Suppressor macrophage treated with lipopolysaccharide for 4 hours (primary cell): ENCODE data around the gene COPS7B.

Experiments
- DNase-seq: peaks from one replicate; pipeline ENCODE4 v3.0.0-alpha.2; 2020

Gene COPS7B

DNA sequence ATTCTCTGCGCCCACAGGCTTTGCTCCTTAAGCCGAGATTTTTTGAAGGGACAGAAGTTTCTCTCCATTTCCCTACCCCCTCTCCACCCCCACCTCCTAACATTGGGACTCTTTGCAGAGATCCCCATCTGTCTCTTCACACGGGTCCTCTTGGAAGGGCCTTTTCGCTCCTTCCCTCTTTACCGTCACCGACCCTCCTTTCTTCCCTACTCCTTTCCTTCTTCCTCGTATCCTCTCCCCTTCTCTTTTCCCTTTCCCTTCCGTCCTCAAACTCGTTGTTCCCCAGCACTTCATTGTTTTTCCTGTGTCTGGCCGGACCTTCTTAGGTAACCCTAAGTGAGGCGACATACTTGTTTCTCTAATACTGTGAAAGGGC lies 660 bp downstream of the COPS7B start:
- no peak for DNase-seq

DNA sequence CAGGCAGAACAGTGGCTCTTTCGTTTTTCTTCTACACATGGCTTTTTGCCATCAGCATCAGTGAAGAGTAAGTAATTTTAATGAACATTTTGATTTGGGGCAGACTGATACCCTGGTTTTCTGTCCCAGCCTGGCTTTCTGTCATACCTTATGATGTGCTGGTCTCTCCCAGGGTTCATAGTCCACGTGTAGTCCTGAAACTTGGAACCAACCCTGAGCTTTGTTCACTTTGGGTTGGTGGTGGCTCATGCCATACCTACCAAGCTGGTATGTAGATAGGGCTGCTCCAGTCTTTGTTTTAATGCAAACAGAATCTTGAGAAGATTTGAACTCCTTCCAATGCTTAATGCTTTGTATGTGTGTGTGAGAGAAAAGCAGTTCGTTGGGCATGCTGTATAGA lies 4.9 kb downstream of the COPS7B start:
- DNase-seq, result no peak

- DNase-seq, result no peak
These were observed 8.1 kb downstream of the COPS7B start for GRCh38 chr2:231794383-231794782.

DNA sequence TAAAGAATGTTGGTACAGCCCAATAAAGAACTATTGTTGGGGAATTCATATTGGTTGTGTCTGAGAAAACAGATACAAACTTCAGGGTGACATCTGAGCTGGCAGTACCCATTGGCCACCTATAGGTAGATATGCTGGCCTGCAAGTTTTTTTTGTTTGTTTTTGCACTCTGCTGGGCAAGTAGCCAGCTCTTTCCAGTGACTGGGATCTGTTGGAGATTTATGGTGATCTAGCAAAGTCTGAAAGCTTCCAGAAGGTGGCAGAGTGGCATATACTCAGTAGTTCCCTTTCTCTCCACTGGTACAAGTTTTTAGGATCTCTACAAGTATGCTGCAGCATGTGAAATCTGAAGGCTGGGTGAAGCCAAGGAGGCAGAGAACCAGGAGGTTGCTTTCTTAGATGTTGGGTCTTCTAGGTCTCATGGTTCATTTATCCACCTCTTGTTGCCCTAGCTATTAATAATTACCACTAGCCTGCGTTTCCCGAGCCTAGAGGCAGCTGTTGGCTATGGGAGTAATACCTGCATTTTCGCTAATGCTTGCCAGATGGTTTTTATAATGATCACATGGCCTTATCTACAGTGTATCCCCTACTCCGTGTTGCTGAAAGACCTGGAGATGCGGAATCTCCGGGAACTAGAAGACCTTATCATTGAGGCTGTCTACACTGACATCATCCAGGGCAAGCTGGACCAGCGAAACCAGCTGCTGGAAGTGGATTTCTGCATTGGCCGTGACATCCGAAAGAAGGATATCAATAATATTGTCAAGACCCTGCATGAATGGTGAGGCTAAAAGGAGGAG lies 9.5 kb downstream of the COPS7B start:
- DNase-seq, result no peak

GRCh38 chr2:231800493-231801091 lies 14.3 kb downstream of the COPS7B start:
- DNase-seq, result peak; percentile 43

- no peak for DNase-seq
These were observed 17.4 kb downstream of the COPS7B start for GRCh38 chr2:231803501-231804138.

DNA sequence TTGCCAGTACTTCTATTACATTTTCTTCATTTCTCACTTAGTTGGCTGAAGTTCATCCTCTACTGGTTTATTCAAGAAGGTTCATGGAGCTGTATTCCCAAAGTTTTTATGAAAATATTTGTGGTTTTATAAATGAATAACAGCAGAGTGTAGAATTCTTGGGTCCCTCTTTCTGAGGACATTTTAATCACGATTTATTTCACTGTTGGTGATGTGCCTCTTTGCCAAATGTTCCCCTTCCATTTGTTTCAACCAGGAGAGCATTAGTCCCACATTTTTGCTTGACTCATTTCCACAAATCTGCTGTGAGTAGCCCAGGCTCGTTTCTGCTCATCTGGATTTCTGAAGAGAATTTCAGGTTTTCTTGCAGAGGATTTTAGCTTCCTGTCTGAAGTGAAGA lies 20.8 kb downstream of the COPS7B start:
- DNase-seq, result no peak

GRCh38 chr2:231810905-231811304 lies 24.7 kb downstream of the COPS7B start:
- no peak for DNase-seq

GRCh38 chr2:231816327-231817026 lies 30.2 kb downstream of the COPS7B start:
- DNase-seq, result no peak

DNA sequence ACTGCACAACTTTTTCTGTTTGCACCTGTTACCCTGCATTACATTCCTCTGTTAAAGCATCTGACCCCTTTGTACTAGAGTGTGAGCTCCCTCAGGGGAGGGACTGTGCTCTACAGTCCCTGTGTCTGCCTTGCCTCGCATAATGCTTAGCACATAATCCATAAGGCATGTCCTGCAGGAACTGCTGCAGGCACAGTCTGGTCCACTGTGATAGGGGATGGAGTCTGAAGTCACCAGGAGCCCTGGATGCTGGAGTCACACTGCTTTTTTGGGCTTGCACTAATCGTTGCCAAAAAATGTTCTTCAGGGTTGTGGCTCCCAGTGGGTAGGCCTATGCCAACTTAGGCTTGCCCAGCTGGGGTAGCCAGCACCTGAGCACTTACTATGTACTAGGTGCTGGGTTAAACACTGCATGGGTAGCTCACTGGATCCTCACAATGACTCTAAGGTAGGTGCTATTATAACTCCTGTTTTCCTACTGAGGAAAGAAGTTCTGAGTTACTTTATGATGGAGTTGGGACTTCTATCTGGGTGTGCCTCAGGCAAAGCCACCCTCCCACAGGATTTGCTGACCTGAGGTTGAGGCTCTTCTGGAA lies 33.3 kb downstream of the COPS7B start:
- DNase-seq, result no peak

- no peak for DNase-seq
These were observed 34.6 kb downstream of the COPS7B start for GRCh38 chr2:231820786-231821303.

DNA sequence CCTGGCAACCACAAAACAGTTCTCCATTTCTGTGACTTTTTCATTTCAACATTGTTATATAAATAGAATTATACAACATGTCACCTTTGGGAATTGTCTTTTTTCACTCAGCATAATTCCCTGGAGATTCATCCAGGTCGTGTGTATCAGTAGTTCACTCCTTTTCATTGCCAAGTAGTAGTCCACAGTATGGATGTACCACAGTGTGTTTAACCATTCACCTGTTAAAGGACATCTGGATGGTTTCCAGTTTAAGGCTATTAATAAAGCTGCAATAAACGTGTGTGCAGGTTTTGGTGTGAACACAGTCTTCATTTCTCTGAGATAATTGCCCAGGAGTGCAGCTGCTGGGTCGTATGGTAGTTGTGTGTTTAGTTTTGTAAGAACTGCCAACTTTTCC lies 35.7 kb downstream of the COPS7B start:
- DNase-seq, result no peak

- DNase-seq, result no peak
These were observed 66.9 kb downstream of the COPS7B start for GRCh38 chr2:231853105-231853504.

- no peak for DNase-seq
These were observed 68.4 kb downstream of the COPS7B start for GRCh38 chr2:231854616-231855125.

GRCh38 chr2:231856959-231857358 lies 70.7 kb downstream of the COPS7B start:
- no peak for DNase-seq
